Tibial nerve (tissue), 4 donors: ENCODE data around the gene MAST3. TPM values are rescaled to one million over a fixed set of nuclear protein-coding genes. Genes with fewer than 3 reads are reported as not detected.

Source experiments
- DNase-seq, 2 donors: peaks; one replicate each; pipeline ENCODE4 v3.0.0-alpha.2; 2019; ENCODE audit warnings: low spot score in 2 of 2
- H3K27ac ChIP-seq, 4 donors: fragments of 200-600 bp; sonication (generic) in 3 of 4; one replicate each; pipeline ENCODE4 v1.5.1; 2017 to 2019; ENCODE audit warnings: mild to moderate bottlenecking in 1 of 4
- H3K27me3 ChIP-seq, 2 donors: fragments of 200-600 bp; sonication (generic) in 1 of 2; one replicate each; pipeline versions ENCODE4 v1.5.1 to v1.6.0; 2017 to 2019
- H3K36me3 ChIP-seq, 3 donors: fragments of 200-600 bp; sonication (generic); one replicate each; pipeline ENCODE4 v1.5.1; 2018 to 2019
- H3K4me1 ChIP-seq, 4 donors: fragments of 200-600 bp; sonication (generic) in 3 of 4; one replicate each; pipeline ENCODE4 v1.5.1; 2017 to 2019
- H3K4me3 ChIP-seq, 4 donors: fragments of 200-600 bp; sonication (generic) in 3 of 4; one replicate each; pipeline ENCODE4 v1.5.1; 2017 to 2019; ENCODE audit warnings: mild to moderate bottlenecking in 1 of 4, moderate library complexity in 1 of 4
- H3K9me3 ChIP-seq, 4 donors: fragments of 200-600 bp; sonication (generic) in 3 of 4; one replicate each; pipeline ENCODE4 v1.5.1; 2017 to 2019
- CTCF ChIP-seq, 5 experiments: fragments of 200-600 bp in 3 of 5; fragments of 450-650 bp in 2 of 5; sonication (generic) in 3 of 5; IDR thresholded peaks; one replicate each; pipeline ENCODE4 v1.5.1; 2016 to 2019; ENCODE audit warnings: antibody characterized with exemption in 5 of 5, mild to moderate bottlenecking in 3 of 5, moderate library complexity in 2 of 5
- EP300 ChIP-seq, 2 donors: sonication (generic); formaldehyde crosslinking; IDR thresholded peaks; one replicate each; pipeline ENCODE4 v1.6.1; 2017; ENCODE audit warnings: antibody characterized with exemption in 2 of 2, mild to moderate bottlenecking in 1 of 2
- POLR2A ChIP-seq, 2 donors: fragments of 450-650 bp; IDR thresholded peaks; one replicate each; pipeline ENCODE4 v1.6.1; 2017; ENCODE audit warnings: antibody characterized with exemption in 2 of 2, mild to moderate bottlenecking in 2 of 2, moderate library complexity in 2 of 2
- WGBS, 2 donors: methylation state at CpG; one replicate each; pipeline ENCODE4 v1.1.5; 2018; 5-methylcytosine and 5-hydroxymethylcytosine counted together
- total RNA-seq, 4 donors: library from RNA; depleted of rRNA; stranded (reverse); fragments of >200 nt; gene quantifications; one replicate each; pipeline ENCODE4 v1.1.0, GENCODE V29; 2016

MAST3 gene
- total RNA-seq, 4 donors from 2014 or later, result 7.6 to 19.8 (median 10.0) TPM

- Histone ChIP-seq H3K4me1 (no peaks in the 10 kb centered on the region), H3K36me3 (no peaks in the 10 kb centered on the region), H3K27me3 (no peaks in the 10 kb centered on the region), H3K9me3 (no peaks in the 10 kb centered on the region), H3K27ac (no peak overlapping the region), H3K4me3 (no peak overlapping the region)
- DNase-seq, result no peak
- 84 to 85% methylated on average over 11 to 15 of the region's 15 CpGs for WGBS, 2 donors
- TF ChIP-seq CTCF (IDR thresholded peaks at IDR 0.05), result no peak
- TF ChIP-seq EP300 (IDR thresholded peaks at IDR 0.05), result no peak
- no peak for TF ChIP-seq POLR2A (IDR thresholded peaks at IDR 0.05)
These were observed 28.2 kb upstream of the MAST3 start for GRCh38 chr19:18069383-18069782.

- 61 to 68% methylated on average over 6 to 11 of the region's 11 CpGs for whole genome bisulfite sequencing, 2 donors
- H3K9me3 ChIP-seq, result no peaks in the 10 kb centered on the region
- H3K4me3 ChIP-seq, result no peak overlapping the region
- H3K36me3 ChIP-seq, result no peaks in the 10 kb centered on the region
- no peak overlapping the region for H3K27ac ChIP-seq
- TF ChIP-seq CTCF (IDR thresholded peaks at IDR 0.05) (no peak), EP300 (IDR thresholded peaks at IDR 0.05) (no peak), POLR2A (IDR thresholded peaks at IDR 0.05) (no peak)
- DNase-seq, result no peak
- no peaks in the 10 kb centered on the region for H3K4me1 ChIP-seq
- no peaks in the 10 kb centered on the region for H3K27me3 ChIP-seq
These were observed 27.4 kb upstream of the MAST3 start for GRCh38 chr19:18070181-18070580.

- DNase-seq, result no peak
- 84 to 91% methylated on average over 6 of the region's 6 CpGs for WGBS, 2 donors
- no peaks in the 10 kb centered on the region for H3K4me1 ChIP-seq
- H3K4me3 ChIP-seq, result no peak overlapping the region
- no peak for TF ChIP-seq EP300 (IDR thresholded peaks at IDR 0.05)
- H3K9me3 ChIP-seq, result no peaks in the 10 kb centered on the region
- no peaks in the 10 kb centered on the region for H3K36me3 ChIP-seq
- no peak overlapping the region for H3K27ac ChIP-seq
- no peaks in the 10 kb centered on the region for H3K27me3 ChIP-seq
These were observed 25.2 kb upstream of the MAST3 start for GRCh38 chr19:18072335-18072734.

GRCh38 chr19:18073197-18073596, 24.4 kb upstream of the MAST3 start:
- Histone ChIP-seq H3K4me1 (no peaks in the 10 kb centered on the region), H3K4me3 (no peak overlapping the region), H3K27me3 (no peaks in the 10 kb centered on the region), H3K27ac (no peak overlapping the region), H3K36me3 (no peaks in the 10 kb centered on the region), H3K9me3 (no peaks in the 10 kb centered on the region)
- 77 to 79% methylated on average over 4 of the region's 4 CpGs for whole genome bisulfite sequencing, 2 donors
- TF ChIP-seq POLR2A (IDR thresholded peaks at IDR 0.05) (no peak), EP300 (IDR thresholded peaks at IDR 0.05) (no peak), CTCF (IDR thresholded peaks at IDR 0.05) (no peak)
- DNase-seq, result no peak

GRCh38 chr19:18074192-18074591, 23.4 kb upstream of the MAST3 start:
- no peaks in the 10 kb centered on the region for H3K36me3 ChIP-seq
- TF ChIP-seq POLR2A (IDR thresholded peaks at IDR 0.05) (no peak), EP300 (IDR thresholded peaks at IDR 0.05) (no peak), CTCF (IDR thresholded peaks at IDR 0.05) (no peak)
- no peak overlapping the region for H3K27ac ChIP-seq
- H3K9me3 ChIP-seq, result no peaks in the 10 kb centered on the region
- DNase-seq, result no peak
- H3K27me3 ChIP-seq, result no peaks in the 10 kb centered on the region
- 79 to 84% methylated on average over 9 of the region's 9 CpGs for WGBS, 2 donors
- no peak overlapping the region for H3K4me3 ChIP-seq
- no peaks in the 10 kb centered on the region for H3K4me1 ChIP-seq
